Ishikawa (cell line): ENCODE measurements around the gene CEP57.
A peak's percentile ranks its signal among the peaks of the same experiment; 100 is the strongest.

Source experiments
- CEBPB ChIP-seq: IDR thresholded peaks from 2 replicates; pipeline ENCODE4 v1.6.1; 2012
- CREB1 ChIP-seq: IDR thresholded peaks from 2 replicates; pipeline ENCODE4 v1.6.1; 2012; ENCODE audit warnings: low read depth
- EGR1 ChIP-seq: IDR thresholded peaks from 2 replicates; pipeline ENCODE4 v1.6.1; 2012
- EP300 ChIP-seq: IDR thresholded peaks from 2 replicates; pipeline ENCODE4 v1.6.1; 2012; ENCODE audit warnings: borderline replicate concordance
- FOXM1 ChIP-seq: IDR thresholded peaks from 2 replicates; pipeline ENCODE4 v1.6.1; 2012; ENCODE audit warnings: low read depth, borderline replicate concordance
- NFIC ChIP-seq: IDR thresholded peaks from 2 replicates; pipeline ENCODE4 v1.6.1; 2012
- RAD21 ChIP-seq: IDR thresholded peaks from 2 replicates; pipeline ENCODE4 v1.6.1; 2012; ENCODE audit warnings: low read depth
- TAF1 ChIP-seq: IDR thresholded peaks from 2 replicates; pipeline ENCODE4 v1.6.1; 2012; ENCODE audit warnings: low read depth, mild to moderate bottlenecking
- TCF12 ChIP-seq: IDR thresholded peaks from 2 replicates; pipeline ENCODE4 v1.6.1; 2012; ENCODE audit warnings: low read depth
- TEAD4 ChIP-seq: IDR thresholded peaks from 2 replicates; pipeline ENCODE4 v1.6.1; 2012
- YY1 ChIP-seq: IDR thresholded peaks from 2 replicates; pipeline ENCODE4 v1.6.1; 2012; ENCODE audit warnings: low read depth
- ZBTB7A ChIP-seq: IDR thresholded peaks from 2 replicates; pipeline ENCODE4 v1.6.1; 2012; ENCODE audit warnings: low read depth
- TF ChIP-seq, protein P1 (sequence below): IDR thresholded peaks from 2 replicates; pipeline ENCODE4 v1.6.1; 2012
- TF ChIP-seq, protein P2 (sequence below): IDR thresholded peaks from 2 replicates; pipeline ENCODE4 v1.6.1; 2012
- TF ChIP-seq, protein P3 (sequence below): IDR thresholded peaks from 2 replicates; pipeline ENCODE4 v1.6.1; 2012; ENCODE audit warnings: low read depth, mild to moderate bottlenecking

Gene CEP57

DNA sequence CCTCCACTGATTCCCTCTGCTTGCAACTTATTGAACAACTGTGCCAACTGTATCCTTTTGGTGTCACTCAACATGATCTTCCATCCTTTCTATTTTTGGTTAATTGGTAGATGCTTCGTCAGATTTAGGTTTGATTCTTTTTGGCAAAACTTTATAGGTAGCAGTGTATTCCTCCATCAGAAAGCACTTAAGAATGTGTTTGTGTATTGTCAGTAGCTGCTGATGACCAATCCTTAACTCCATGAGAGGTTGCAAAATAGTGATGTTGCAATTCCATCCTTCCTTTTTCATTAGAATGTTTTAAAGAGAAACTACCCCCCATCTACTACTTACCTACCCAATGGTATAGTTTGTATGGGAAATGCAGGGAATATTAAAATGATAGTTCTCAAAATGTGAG lies 22.8 kb upstream of the CEP57 start:
- TF ChIP-seq CEBPB = peak; percentile 41; the same call in 1 of the 2 replicates
- no peak for TF ChIP-seq FOXM1
- TF ChIP-seq, protein P1, sequence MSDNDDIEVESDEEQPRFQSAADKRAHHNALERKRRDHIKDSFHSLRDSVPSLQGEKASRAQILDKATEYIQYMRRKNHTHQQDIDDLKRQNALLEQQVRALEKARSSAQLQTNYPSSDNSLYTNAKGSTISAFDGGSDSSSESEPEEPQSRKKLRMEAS = no peak

DNA sequence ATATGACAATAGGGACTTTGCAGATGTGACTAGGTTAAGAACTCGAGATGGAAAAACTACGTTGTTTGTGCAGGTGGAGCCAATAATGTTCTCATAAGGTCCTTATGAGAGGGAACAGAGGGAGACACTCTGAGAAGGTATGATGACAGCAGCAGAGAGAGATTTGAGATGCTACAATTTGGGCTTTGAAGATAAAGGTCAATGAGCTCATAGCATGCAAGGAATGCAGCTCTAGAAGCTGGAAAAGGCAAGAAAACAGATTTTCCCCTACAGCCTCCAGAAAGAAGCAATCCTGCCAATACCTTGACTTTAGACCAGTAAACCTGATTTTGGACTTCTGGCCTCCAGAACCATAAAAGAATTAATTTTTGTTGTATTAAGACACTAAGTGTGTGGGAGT lies 21.8 kb upstream of the CEP57 start:
- TF ChIP-seq YY1 = no peak
- TF ChIP-seq TCF12 = no peak
- TF ChIP-seq, protein P1 = no peak
- no peak for TF ChIP-seq NFIC

DNA sequence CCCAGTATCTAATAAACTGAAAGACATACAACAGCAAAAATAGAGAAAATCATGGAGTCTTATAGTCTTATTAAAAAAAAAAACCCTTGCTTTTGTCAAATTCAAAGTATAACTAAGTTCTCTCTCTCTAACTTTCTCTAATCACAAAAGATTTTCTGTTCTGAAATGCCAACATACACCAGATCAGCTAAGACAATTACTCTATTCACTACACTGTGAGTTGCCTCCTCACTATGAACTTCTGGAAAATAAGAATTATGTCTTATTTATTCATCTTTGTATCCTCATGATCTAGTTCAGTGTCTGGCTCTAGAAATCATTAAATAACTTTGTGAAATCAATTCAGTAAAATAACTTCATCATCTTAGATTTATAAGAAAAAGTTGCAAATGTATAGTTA lies 13.4 kb upstream of the CEP57 start:
- TF ChIP-seq CEBPB (no peak), ZBTB7A (no peak), CREB1 (no peak), TCF12 (no peak), EP300 (no peak)

DNA sequence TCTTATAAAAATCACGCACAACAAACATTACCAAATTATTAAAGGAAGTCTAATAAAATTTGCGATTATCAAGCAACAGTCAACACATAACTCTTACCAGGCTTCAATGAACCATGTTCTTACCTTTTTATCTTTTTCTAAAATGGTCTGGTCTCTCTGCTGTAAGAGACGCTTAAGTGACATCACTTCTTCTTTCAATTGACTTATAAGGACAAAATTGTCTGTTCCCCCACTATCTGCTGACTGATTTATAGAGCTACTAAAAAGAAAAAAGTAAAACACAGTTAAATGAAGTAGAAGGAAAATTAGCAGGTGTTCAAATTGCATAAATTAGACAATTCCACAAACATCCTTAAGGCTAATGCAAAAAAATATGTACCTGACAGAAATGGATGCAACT lies 11.6 kb upstream of the CEP57 start:
- no peak for TF ChIP-seq FOXM1

DNA sequence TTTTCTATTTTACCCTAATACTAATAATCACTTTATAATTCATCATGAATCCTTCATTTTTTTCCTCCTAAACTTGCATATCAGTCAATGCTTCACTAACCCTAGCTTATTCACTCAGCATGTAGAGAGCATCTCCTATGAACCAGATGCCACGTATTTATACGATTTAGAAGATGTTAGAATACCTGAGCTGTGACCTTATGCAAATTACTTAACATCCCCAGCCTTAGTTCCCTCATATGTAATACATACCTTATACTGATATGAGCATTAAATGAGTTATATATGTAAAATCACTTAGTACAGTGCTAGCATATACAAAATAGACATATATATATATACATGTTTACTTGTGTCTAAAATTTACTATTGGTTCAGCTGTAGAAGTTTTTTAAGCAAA lies 9.8 kb upstream of the CEP57 start:
- no peak for TF ChIP-seq TAF1
- TF ChIP-seq EP300 = no peak
- TF ChIP-seq, protein P2, sequence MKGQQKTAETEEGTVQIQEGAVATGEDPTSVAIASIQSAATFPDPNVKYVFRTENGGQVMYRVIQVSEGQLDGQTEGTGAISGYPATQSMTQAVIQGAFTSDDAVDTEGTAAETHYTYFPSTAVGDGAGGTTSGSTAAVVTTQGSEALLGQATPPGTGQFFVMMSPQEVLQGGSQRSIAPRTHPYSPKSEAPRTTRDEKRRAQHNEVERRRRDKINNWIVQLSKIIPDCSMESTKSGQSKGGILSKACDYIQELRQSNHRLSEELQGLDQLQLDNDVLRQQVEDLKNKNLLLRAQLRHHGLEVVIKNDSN = no peak
- TF ChIP-seq CEBPB = no peak
- no peak for TF ChIP-seq EGR1
- TF ChIP-seq, protein P3, sequence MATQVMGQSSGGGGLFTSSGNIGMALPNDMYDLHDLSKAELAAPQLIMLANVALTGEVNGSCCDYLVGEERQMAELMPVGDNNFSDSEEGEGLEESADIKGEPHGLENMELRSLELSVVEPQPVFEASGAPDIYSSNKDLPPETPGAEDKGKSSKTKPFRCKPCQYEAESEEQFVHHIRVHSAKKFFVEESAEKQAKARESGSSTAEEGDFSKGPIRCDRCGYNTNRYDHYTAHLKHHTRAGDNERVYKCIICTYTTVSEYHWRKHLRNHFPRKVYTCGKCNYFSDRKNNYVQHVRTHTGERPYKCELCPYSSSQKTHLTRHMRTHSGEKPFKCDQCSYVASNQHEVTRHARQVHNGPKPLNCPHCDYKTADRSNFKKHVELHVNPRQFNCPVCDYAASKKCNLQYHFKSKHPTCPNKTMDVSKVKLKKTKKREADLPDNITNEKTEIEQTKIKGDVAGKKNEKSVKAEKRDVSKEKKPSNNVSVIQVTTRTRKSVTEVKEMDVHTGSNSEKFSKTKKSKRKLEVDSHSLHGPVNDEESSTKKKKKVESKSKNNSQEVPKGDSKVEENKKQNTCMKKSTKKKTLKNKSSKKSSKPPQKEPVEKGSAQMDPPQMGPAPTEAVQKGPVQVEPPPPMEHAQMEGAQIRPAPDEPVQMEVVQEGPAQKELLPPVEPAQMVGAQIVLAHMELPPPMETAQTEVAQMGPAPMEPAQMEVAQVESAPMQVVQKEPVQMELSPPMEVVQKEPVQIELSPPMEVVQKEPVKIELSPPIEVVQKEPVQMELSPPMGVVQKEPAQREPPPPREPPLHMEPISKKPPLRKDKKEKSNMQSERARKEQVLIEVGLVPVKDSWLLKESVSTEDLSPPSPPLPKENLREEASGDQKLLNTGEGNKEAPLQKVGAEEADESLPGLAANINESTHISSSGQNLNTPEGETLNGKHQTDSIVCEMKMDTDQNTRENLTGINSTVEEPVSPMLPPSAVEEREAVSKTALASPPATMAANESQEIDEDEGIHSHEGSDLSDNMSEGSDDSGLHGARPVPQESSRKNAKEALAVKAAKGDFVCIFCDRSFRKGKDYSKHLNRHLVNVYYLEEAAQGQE = no peak
- no peak for TF ChIP-seq ZBTB7A
- no peak for TF ChIP-seq YY1

DNA sequence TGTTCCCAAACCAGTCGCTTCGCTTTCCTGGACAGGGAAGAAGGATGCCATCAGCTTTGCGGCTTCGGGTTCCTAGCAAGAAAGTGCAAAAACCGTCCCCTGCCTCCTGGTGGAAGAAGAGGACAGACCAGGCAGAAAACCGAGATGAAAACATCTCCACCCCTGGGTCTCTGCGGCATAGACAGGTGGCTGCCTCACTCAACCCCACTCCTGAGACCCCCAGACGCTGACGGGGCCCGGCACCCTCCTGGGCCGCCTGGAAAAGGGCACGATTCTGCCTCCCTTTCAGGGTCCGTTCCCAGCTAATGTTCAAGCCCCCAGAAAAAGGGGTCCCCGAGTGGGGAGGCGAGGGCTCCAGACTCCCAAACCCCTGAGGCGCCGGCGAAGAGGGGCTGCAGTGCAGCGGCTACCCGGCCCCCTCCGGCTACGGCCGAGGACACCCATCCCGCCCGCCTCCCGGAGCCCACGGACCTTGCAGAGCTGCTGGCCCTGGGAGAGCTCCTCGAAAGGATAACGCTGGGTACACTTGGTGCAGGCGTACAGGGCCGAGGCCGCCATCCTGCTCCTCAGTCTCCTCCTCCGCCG lies 1.3 kb upstream of the CEP57 start:
- peak; percentile 61; the same call in 1 of the 2 replicates for TF ChIP-seq YY1
- TF ChIP-seq ZBTB7A = no peak

DNA sequence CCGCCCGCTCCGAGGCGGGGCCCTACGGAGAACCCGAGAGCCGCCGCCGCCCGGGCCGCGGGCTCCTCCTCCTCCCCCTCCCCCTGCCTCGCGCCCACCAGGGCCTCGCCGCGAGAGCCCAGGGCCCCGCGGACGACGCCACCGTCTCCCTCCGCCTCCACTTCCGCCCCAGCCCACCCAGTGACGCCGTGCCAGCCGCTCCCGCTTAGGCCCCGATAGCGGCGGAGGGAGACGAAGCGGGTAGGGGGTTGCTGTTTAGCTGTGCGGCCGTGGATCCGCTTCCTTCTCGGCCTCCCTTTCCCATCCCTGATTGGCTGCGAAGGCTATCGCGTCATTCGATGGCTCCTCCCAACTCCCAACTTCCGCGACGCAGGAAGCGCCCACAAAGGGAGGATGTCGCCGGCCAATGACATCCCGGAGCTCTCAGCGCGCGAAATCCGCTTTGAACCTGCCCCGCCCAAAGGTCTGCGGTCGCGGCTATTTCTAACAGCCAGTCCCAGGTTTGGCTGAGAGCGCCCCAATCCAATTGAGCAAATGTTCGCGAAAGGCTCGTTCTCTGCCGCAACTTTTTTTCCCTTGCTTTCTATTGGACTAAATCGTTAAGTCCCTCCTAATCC lies 684 bp upstream of the CEP57 start, which contains the start of gene FAM76B:
TSS of gene FAM76B (minus strand) at position 277 of the 617 bp plus-strand sequence. CDS start 304 bp downstream, outside the sequence.
- TF ChIP-seq CEBPB = no peak
- peak; percentile 77 for TF ChIP-seq CREB1
- no peak; the same call in 1 of the 2 replicates for TF ChIP-seq EGR1
- TF ChIP-seq RAD21 = no peak
- TF ChIP-seq, protein P2 = no peak
- peak; percentile 57; the same call in 1 of the 2 replicates for TF ChIP-seq FOXM1
- 0 out of 2 replicates have a peak, but pooled peaks have one; percentile 28 for TF ChIP-seq EP300
- TF ChIP-seq TCF12 = peak; percentile 19; the same call in 1 of the 2 replicates
- 0 out of 2 replicates have a peak, but pooled peaks have one; percentile 1 for TF ChIP-seq TEAD4
- TF ChIP-seq, protein P3 = no peak
- peak; percentile 56; the same call in 1 of the 2 replicates for TF ChIP-seq TAF1
- TF ChIP-seq NFIC = no peak
- TF ChIP-seq ZBTB7A = peak; percentile 66; the same call in 1 of the 2 replicates
- TF ChIP-seq, protein P1 = peak; percentile 77
- TF ChIP-seq YY1 = no peak; the same call in none of the 2 replicates
